H1 (cell line): Measurements from ENCODE around the gene NUP98. TPM values are rescaled to one million over a fixed set of nuclear protein-coding genes. Genes with fewer than 3 reads are reported as not detected.

Experiments used
- BCL11A ChIP-seq, 2 experiments: IDR thresholded peaks; one replicate each; pipeline ENCODE4 v1.6.1; 2011; ENCODE audit warnings: low read depth in 2 of 2, low read length in 2 of 2, mild to moderate bottlenecking in 2 of 2
- polyA plus RNA-seq, 7 experiments: library from polyadenylated mRNA; depleted of rRNA in 3 of 7; stranded (reverse) in 5 of 7; unstranded in 2 of 7; fragments of >200 nt in 5 of 7; fragments of 200-250 nt in 2 of 7; gene quantifications; 1 replicate in 5 of 7; 2 replicates in 1 of 7; 4 replicates in 1 of 7; pipeline versions ENCODE4 v1.2.1 to v1.2.3, GENCODE V29; 2011 to 2013; ENCODE audit warnings: missing spikeins in 2 of 7, mixed read lengths in 2 of 7
- total RNA-seq: library from RNA; stranded (reverse); fragmentation: NEBNext Ultra II Directional; extraction: Animal tissue kit (Norgen Biotek cat#: 25700); gene quantifications from 2 replicates; pipeline ENCODE4 v1.2.1, GENCODE V29; 2021

Gene NUP98
- total and polyA plus RNA-seq, 2 of the 8 experiments (the other 6 are each of a cell fraction or from before 2014, with no cell fraction given), result 98.6 to 261 TPM

DNA sequence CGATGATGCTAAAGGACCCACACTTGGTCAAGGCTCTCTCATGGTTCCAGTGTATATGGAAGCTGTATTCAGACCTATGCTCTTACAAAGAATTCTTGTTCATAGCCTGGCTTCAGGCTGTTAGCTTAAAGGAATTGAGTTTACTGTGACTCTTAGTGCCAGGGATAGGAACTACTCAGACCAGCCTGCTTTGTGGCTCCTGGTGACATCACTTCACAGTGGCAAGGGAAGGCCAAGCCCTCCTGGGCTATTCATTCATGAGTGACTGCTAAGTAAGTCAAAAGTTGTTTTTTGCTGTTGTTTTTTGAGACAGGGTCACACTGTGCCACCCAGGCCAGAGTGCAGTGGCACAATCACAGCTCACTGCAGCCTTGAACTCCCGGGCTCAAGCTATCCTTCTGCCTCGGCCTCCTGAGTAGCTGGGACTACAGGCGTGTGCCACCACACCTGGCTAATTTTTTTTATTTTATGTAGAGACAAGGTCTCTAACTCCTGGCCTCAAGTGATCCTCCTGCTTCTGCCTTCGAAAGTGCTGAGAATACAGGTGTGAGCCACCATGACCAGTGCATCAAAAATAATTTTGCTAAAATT, 165.2 kb downstream of the NUP98 start (continued):
- no peak for TF ChIP-seq BCL11A (IDR thresholded peaks at IDR 0.05; ENCODE audit: low read depth in 2 of 2, low read length in 2 of 2)
